HG03039 (cell line): ENCODE measurements around the gene NT5C1A.

Experiments
- ATAC-seq: cut with Tn5 transposase; IDR thresholded peaks from one replicate; pipeline ENCODE4 v1.9.1; 2021; ENCODE audit warnings: mild to moderate bottlenecking, moderate library complexity; ENCODE audit not compliant: unreplicated experiment

NT5C1A gene

DNA sequence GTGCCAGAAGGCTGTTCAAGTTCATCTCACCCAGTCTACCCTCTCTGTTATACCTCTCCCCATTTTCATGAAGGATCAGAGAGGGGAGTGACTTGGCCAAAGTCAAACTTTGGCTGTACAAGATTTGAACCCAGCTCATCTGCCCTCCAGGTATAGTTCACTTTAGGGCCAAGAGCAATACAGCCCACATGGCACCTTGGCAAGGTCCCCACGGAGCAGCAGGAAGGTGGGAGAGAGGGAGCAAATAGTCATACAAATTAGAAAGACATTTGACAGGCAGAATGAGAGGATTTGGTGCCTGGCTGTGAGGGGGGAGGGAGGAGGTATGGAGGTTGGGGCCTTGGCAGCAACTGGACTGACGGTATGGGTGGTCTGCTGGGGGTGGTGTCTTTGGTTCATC, 18.3 kb upstream of the NT5C1A start:
- ATAC-seq = no peak

DNA sequence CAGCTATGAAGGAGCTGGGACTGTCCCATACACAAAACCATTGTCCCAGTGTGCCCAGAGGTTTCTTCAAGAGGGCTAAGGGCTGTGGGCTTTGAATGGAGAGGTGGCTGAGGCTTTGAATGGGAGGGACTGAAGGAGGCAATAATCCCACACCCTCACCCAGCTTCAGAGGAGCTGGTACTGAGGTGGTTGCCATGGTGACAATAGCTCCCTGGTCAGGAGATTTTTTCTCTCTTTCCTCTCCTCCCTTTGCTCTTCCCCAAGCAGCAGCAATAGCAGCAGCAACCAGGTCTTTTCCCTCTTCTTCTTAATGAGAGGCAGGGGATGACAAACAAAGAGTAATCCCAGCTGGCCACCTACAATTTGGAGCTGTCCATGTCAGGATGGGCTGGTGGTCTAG, 17.7 kb upstream of the NT5C1A start:
- no peak for ATAC-seq

DNA sequence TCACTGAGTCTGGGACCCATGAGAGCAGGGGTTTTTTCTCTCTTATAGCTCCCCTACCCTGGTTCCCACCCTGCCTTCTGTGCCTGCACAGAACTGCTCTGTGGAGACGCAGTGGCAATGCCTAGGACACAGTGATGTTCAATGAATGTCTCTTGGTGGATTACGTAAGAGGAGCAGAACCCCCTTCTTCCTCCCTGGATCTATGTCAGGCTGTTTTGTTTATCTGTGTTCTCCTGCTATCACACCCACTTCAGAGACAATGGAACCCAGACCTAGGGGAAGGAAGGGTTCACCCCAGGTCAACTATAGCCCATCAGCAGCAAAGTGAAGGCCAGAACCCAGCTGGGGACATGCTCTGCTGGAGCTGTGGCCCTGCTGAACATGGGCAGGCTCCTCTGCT, 17.3 kb upstream of the NT5C1A start:
- no peak for ATAC-seq

DNA sequence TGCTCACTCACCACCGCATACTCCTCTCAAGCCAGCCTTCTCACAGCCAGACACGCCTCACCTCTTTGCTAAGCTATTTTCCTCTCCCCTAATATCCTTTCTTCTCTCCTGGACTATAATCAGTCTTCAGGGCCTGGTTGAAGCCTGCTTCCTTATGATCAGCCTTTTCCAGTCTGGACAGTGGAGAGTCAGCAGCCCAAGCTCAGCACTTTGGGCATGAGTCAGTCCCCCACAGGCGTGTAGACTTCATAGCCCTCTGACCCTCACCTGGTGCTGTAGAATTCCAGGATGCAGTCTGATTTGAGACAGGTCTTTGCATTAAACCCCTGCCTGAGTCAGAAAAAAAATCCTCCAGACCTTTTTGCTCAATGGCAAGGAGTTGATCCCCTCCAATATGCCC, 16.8 kb upstream of the NT5C1A start:
- no peak for ATAC-seq

DNA sequence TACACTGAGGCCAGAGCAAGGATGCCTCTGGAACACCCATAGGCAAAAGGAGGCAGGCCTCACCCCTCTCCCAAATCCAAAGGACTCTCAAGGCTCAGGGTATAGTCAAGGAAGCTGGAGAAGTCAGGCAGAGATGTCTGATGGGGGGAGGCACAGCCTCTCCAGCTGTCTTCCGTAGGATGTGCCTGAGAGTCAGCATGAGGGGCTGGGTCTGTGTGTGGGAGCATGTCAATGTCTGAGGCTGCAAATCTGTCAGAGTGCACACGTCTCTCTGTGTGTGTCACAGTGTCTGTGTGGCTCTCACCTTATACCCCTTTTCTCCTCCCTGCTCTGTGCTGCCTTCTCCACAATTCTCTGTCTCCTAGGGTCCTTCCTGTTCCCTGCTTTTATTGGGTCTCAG, 15.3 kb upstream of the NT5C1A start:
- ATAC-seq = no peak

DNA sequence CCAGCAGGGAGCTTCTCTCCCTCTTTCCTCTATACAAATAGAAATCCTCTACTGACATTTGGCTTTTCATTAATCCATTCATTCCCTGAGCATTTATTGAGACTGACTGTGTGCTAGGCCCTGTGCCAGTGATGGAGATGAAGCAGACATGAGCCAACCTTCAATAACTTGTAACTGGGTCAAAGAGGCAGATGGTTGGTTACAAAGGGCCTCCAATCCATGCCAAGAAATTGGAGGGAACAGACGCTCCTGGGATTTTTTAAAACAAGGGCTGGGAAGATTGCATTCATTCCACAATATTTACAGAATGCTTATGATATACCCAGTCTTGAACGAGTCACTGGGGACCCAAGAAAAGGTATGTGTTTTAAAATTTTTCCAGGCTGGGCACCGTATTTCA, 13.2 kb upstream of the NT5C1A start:
- no peak for ATAC-seq

DNA sequence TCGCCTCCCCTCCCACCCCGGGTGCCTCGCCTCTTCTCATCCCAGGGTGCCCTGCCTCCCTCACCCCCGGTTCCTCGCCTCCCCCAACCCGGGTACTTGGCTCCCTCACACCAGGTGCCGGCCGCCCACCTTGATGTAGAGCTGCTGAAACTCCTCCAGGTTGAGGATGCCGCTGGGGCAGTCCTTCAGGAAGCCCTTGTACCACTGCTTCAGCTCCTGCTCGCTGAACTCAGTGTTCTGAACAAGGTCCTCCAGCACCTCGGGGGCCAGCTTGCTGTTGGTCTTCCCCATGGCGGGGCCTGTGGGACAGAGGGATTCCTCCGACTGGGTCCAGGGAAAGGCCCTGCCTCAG, 12.4 kb upstream of the NT5C1A start:
- no peak for ATAC-seq

DNA sequence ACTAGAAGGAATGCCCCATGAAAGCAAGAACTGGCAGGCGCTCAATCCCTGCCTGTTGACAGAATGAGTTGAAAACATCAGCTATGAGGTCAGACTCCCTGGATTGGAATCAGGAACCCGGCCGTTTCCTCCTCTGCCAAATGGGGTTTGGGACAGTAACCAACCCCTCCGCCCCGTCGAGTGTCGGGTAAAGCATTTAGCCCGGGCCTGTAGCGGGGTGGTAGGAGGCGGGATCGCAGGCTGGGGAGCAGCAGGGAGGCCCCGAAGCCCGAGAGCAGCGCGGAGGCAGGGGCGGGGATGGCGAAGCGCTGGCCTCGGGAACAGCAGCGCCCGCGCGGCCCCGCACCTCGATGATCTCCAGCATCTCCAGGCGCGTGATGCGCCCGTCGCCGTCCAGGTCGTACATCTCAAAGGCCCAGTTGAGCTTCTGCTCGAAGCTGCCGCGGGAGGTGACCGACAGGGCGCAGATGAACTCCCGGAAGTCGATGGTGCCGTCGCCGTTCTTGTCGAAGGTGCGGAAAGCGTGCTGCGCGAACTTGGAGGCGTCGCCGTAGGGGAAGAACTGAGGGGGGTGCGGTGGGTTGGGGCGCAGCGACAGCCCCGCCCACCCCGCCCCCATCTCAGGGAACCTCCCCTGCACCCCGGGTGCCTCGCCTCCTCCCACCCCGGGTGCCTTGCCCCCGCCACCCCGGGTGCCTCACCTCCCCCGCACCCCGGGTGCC, 11.8 kb upstream of the NT5C1A start:
- ATAC-seq = no peak

DNA sequence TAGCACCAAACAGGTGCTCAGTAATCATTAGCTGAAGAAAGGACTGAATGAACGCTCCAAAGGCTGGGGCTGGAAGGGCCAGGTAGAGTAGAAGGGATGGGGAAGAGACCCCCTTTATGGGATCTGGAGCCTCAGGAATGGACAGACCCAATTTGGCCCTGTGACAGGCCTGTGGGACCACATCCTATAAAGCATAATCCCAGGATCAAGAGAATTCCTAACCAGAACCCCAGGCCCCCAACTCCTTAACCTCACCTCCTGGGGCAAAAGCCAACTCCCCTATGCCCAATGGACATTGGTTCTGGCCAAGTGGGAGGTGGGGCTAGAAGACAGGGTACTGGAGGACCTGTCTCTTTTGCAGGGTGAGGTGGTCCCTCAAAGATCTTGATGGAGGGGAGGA, 10.1 kb upstream of the NT5C1A start:
- ATAC-seq = no peak

DNA sequence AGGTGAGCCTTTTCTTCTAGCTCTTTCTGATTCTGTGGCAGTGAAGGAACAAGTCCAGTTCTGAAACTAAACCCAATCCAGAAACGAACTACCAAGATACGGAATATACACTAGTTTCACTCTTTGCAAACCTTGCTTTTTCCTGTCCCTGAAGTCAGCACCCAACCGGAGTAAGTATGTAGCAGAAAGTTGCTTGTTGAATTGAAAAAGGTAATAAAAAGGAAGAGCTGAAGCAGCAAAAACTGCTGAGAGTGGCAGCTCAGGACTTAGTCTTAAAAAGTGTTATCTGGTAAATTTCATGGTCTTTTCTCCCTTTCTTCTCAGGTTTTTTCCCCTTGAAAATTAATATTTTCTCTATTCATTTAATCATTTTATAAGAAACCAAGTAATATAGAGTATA, 9.4 kb upstream of the NT5C1A start:
- no peak for ATAC-seq

DNA sequence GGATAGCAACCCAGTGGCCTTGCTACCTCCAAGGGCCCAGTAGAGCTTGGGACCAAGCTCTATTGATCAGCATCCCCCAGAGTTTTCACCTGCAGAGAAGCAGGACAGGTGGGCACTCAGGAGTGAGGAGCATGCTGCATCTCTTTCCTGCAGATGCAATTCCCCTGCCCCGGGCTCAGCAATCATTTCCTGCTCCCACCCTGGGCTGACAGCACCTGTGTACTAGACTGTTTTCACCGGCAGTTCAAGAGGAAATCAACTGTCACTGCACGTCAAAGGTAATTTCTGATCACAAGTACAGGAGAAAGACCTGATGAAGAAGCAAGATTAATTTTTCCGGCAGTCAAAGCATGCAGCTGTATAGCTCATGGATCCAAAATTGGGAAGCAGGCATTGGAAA, 8.8 kb upstream of the NT5C1A start:
- ATAC-seq = no peak

DNA sequence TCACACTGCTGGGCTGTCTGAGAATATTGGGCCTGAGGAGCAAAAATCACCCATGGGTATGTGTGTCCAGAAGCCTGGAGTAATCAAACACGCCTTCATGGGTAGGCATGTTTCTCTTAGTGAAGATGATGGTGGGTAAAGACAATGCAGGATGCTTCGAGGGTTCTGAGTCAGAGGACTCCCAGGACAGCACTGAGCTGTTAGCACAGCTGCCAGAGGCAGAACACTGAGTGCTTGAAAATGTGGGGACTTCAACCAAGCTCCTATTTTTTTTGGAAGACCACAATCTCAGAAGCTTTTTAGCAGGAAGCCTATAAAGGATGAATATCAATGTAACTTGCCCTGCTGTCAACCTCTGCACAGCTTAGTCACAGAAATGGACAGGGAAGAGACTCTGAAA, 7.9 kb upstream of the NT5C1A start:
- no peak for ATAC-seq

DNA sequence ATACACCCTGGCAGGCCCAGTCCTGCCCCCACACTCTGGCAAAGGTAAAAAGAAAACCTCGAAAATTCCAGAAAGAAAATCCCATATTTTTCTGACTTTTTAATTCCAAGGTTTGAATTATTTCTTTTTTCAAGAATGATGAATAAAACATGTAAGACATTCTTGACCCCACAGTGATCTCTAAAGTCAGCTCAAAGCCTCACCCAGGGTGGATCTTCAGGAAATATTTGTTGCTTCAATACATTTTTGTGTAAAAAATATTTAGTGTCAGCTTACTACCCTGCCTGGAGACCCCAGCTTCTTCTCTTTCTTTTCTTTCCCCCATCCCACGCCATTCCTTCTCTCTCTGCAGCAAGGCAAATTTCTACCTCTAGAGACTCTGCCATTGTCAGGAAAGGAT, 7.0 kb upstream of the NT5C1A start:
- ATAC-seq = no peak

DNA sequence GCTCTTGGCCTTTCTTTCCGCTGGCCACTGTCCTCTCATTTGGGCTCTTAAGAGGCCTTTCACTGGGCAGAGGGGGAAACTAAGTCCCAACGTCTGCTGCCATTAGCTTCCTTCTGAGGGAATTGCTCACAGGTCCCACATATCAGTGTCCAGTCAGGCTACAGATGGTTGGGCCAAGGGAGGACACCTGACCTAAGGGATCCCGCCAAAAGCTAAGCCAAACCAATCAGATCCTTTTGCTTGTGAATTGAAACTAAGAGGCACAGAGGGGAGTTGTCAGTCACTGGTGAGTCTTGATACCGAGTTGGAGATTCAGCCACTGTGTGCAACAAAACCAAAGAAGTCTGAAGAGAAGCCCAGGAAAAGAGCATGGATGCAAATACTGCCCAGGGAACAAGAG, 5.7 kb upstream of the NT5C1A start:
- ATAC-seq = no peak

DNA sequence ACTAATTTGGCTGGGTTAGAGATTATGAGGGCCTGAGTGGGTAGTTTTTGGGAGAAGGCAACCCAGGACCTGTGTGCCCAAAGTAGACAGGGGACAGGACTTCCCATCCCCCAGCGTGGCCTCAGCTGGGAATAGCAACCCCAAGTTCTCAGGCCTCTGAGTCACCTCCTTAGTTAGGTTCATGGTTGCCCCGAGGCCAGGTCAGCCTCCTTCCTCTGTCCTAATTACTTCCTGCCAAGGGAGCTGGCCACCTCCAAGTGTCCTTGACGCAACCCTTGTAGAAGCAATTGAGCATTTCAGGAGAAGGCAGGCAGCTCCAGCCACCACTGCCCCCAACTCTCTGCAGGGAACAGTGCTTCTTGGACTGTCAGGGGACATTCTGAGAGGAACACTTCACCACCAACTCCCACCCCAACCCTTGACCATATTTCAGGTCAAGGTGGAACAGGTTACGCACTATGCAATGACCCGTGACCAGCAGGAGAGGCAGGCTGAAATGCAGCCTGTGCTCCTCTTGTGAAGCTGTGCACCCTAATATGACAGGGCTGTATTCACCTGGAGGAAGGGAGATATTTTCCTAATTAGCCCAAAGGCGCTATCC, 5.1 kb upstream of the NT5C1A start:
- ATAC-seq = no peak

DNA sequence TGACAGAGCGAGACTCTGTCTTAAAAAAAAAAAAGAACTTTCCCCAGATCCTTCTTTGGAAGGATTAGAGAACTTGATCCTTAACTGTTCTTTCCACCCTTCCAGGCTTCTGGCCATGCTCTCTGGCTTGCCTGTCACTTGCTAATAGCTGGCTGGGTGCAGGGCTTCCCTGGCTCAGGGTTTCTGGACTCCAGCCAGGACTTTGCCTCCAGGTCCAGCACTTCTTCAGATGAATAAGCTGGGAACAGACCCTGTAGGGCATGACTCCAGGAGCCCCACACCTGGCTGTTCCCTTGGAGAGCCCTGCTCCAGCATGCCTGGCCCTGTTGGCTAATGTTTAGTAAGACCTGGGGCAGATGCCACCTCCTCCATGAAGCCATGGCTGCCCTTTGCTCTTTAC, 3.3 kb upstream of the NT5C1A start:
- no peak for ATAC-seq

DNA sequence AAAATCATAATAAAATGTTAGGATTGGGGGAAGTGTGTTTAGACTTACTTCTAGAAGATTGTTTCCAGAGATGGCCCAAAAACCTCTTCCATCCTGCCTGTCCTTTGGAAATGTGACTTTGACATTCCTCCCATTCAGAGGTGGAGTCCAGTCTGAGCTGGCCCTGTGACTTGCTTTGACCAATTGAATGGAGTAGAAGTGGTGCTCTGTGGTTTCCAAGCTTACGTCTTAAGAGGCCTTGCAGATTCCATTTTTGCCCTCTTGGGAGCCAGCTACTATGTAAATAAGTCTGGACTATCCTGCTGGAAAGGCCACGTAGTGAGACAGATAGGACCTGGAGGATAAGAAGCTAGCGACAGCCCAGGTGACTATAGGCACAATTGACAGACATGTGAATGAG, 1.3 kb upstream of the NT5C1A start:
- ATAC-seq = no peak

DNA sequence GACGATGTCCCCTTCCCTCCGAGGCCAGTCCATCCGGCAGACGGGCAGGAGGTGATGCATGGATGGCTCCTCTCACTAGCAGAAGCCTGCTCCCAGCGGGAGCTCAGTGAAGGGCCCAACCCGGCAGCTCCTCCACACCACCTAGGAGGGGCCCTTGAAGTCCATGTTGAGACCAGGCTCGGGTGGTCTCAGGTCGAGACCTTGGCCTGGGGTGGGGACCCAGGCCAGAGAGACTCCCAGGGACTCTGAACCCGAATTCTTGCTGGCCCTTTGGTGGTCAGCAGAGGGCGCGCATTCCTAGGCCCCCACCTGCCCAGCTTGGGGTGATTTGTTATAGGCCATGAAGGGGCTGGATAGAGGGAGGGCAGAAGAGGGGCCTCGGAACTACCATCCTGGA, 642 bp upstream of the NT5C1A start:
- no peak for ATAC-seq

DNA sequence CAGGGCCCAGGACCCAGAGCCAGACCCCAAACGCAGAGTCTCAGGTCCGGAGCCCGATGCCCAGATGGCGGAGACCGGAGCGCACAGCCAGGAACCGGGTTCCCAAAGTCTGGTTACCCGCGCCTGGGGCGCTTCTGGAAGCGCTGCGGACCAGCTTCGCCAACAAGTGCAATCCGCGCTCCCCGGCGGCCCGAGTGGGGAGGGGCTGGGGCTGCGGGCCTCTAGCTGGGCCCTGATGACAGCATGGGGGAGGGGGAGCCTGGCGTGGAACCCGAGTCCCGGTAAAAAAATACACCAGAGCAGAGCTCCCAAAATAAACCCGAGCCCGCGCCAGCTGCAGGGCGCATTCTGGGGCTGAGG, 494 bp downstream of the NT5C1A start:
- ATAC-seq = no peak

DNA sequence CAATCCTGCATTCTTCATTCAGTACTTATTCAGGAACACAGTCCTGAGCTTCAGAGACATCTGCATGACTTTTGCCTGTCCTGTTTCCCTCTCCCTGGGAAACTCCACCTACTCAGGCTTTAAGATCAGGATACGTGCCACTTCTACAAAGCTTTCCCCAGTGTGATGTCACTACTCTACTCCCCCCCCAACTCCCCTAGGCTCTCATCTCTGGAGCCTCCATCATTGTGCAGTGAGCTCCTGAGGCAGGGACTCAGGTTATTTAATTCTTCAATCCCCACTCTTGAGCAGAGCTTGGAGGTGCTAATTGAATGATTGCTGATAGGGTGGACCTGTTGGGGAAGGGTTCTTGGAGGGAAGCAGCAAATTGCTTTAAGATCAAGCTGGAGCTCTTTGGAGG, 1.2 kb downstream of the NT5C1A start:
- ATAC-seq = no peak

DNA sequence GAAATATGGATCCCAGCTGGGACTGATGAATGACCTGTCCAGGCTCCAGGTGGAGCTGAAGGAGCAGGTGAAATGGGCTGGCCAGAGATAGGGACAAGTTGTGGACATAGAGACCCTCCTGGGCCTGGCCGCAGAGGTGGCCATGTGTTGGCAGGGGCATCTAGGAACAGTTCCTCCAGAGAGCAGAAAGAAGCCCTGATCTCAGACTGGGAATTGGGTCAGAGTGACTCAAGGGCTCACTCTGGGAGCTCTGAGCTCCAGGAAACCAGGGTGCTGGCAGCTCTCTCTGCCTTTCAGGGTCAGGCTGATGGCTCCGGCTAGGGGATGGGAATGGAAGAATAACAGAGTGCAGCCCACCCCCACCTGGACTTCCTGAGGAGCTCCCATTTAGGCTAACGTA, 3.0 kb downstream of the NT5C1A start:
- ATAC-seq = no peak

DNA sequence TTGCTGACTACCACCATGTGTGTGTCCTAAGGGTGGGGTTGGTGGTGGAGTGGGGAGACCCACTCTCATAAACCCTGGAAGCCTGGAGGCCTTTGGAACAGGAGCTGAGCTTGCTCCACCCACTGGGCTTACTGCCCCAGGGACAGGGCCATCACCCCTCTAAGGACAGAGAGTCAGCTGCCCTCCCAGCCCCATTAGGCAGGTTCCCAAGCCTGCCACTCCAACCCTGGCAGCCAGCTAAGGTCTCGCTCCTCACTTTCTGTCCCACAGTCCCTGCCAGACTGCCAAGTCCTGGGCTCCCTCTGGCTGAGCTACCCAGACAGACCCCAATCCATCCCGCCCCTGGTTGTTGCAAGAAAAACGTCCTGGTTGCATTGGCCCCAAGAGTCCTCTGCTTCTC, 3.8 kb downstream of the NT5C1A start:
- ATAC-seq = no peak

DNA sequence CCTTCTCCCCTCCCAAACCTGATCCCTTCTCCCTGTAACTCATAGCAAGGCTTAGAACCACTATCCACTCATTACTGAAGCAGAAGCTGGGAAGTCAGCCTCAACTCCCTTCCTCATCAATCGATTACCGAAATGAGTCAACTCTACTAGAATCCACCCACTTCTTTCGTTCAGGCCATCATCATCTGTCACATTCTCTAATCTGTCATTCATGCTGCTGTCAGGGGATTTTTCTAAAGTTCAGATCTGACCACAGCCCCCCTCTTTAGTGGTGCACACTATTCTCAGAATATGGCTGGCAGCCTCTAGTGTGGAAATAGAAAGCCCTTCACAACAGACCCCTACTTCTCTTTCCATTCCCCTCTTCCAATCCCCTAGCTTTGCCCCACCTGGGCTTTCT, 5.1 kb downstream of the NT5C1A start:
- ATAC-seq = peak; percentile 62
